BLaER1 treated with 17β-estradiol and CSF1 and Interleukin-3, amounts not matched to agents 10 nM and 100 nM (cell line): ENCODE data around the gene SLC22A16.
"Not testable (repeated sequence)": the region's sequence is repeated elsewhere in the genome, so short reads cannot be mapped to it uniquely, and the experiment has no call there.

Source experiments
- H3K27ac ChIP-seq, 11 experiments: shearing (Covaris generic); formaldehyde crosslinking; 2 replicates each; pipeline ENCODE4 v1.8.1; 2022
- H3K27me3 ChIP-seq, 11 experiments: shearing (Covaris generic); formaldehyde crosslinking; 2 replicates each; pipeline ENCODE4 v1.8.1; 2022
- H3K36me3 ChIP-seq, 11 experiments: shearing (Covaris generic); formaldehyde crosslinking; 2 replicates each; pipeline ENCODE4 v1.8.1; 2022
- H3K4me1 ChIP-seq, 10 experiments: shearing (Covaris generic); formaldehyde crosslinking; 2 replicates each; pipeline ENCODE4 v1.8.1; 2022
- H3K4me2 ChIP-seq, 11 experiments: shearing (Covaris generic); formaldehyde crosslinking; 2 replicates each; pipeline ENCODE4 v1.8.1; 2022
- H3K4me3 ChIP-seq, 10 experiments: shearing (Covaris generic); formaldehyde crosslinking; 2 replicates each; pipeline ENCODE4 v1.8.1; 2022
- H3K9ac ChIP-seq, 11 experiments: shearing (Covaris generic); formaldehyde crosslinking; 2 replicates each; pipeline ENCODE4 v1.8.1; 2022
- H3K9me3 ChIP-seq, 11 experiments: shearing (Covaris generic); formaldehyde crosslinking; replicated peaks in 1 of 11; 2 replicates each; pipeline ENCODE4 v1.8.1; 2022
- H4K20me1 ChIP-seq, 11 experiments: shearing (Covaris generic); formaldehyde crosslinking; 2 replicates each; pipeline ENCODE4 v1.8.1; 2022
- Cebpa-rat ChIP-seq, 11 experiments: shearing (Covaris generic); IDR thresholded peaks; 2 replicates each; pipeline ENCODE4 v1.8.1; 2022

SLC22A16 gene

DNA sequence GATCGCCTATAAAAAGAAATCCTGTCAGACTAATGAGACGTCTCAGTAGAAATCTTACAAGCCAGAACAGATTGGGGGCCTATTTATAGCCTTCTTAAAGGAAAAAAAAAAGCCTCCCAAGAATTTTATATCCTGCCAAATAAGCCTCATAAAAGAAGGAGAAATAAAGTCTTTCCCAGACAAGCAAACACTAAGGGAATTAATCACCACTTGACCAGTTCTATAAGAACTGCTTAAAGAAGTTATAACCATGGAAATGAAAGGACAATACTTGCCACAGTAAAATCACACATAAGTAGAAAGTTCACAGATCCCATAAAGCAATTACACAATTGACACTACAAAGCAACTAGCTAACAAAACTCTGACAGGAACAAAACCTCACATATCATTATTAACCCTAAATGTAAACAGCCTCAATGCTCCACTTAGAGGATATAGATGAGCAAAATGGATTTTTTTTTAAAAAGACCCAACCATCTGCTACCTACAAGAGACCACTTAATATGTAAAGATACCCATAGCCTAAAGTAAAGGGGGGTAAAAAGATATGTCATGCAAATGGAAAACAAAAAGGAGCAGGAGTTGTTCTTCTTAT, 13.4 kb downstream of the SLC22A16 start:
- H3K36me3 ChIP-seq = peaks cover 0 to 18% (median 10%) of the 10 kb centered on the region in 11 experiments; a peak in 10 of 22 replicates
- H3K9me3 ChIP-seq = peaks cover 58 to 84% (median 73%) of the 10 kb centered on the region in 11 experiments
- 0 out of 20 replicates have a peak, but pooled peaks cover 0 to under 1% (median 0%) of the 10 kb centered on the region in 10 experiments for H3K4me1 ChIP-seq
- H3K9ac ChIP-seq = no peak overlapping the region
- no peak overlapping the region for H3K4me2 ChIP-seq
- no peaks in the 10 kb centered on the region; a peak in 1 of 22 replicates for H4K20me1 ChIP-seq
- TF ChIP-seq Cebpa-rat (IDR thresholded peaks at IDR 0.05) = no peak
- no peaks in the 10 kb centered on the region for H3K27me3 ChIP-seq
- no peak overlapping the region for H3K4me3 ChIP-seq
- H3K27ac ChIP-seq = no peak overlapping the region

DNA sequence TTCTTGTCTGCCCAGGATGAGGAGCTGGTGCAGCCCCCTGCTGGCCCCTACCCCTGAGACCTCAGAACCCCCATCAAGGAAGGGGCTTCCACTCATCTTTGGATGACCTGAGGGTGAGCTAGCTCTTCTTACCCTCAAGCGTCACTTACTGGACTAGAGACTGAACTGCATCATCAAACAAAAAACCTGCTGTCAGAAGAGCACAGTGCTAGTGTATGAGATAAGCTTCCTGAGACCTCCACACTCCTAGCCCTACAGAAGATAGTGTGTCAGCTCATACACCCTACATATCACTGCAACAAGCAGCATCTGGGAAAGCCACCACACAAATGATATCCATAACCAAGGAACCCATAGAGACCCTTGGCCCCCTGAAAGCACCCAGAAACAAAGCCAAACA, 15.0 kb downstream of the SLC22A16 start:
- Histone ChIP-seq H3K27me3 (no peaks in the 10 kb centered on the region), H3K9me3 (peaks cover 63 to 85% (median 74%) of the 10 kb centered on the region in 11 experiments), H4K20me1 (no peaks in the 10 kb centered on the region; a peak in 1 of 22 replicates), H3K36me3 (peaks cover 3 to 26% (median 14%) of the 10 kb centered on the region in 11 experiments; a peak in 18 of 22 replicates), H3K27ac (no peak overlapping the region), H3K4me1 (peaks cover 0 to 5% (median 0%) of the 10 kb centered on the region in 10 experiments; a peak in 1 of 20 replicates), H3K9ac (no peak overlapping the region), H3K4me3 (no peak overlapping the region), H3K4me2 (no peak overlapping the region)
- TF ChIP-seq Cebpa-rat (IDR thresholded peaks at IDR 0.05) = no peak

DNA sequence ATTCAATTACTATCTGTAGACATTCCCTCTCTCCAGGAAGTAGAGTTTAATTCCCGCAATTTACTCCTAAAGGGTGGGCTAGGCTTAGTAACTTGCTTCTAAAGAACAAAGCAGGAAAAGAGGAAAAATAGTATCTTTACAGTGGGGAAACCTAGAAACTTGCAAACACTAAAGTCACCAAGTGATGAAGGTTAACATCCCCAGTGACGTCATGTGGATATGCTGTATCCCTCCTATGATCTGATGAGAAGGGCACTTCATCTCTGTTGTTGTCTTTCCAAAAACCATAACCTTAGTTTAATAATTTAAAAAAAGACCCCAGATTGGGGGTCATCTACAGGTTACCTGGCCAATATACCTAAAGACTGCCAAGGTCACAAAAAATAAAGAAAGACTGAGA, 17.3 kb downstream of the SLC22A16 start:
- H3K27me3 ChIP-seq = no peaks in the 10 kb centered on the region
- no peak overlapping the region for H3K4me2 ChIP-seq
- peaks cover 0 to 5% (median 0%) of the 10 kb centered on the region in 10 experiments; a peak in 1 of 20 replicates for H3K4me1 ChIP-seq
- no peak overlapping the region for H3K9ac ChIP-seq
- no peaks in the 10 kb centered on the region; a peak in 1 of 22 replicates for H4K20me1 ChIP-seq
- peaks cover 8 to 39% (median 28%) of the 10 kb centered on the region in 11 experiments; a peak in 20 of 22 replicates for H3K36me3 ChIP-seq
- TF ChIP-seq Cebpa-rat (IDR thresholded peaks at IDR 0.05) = no peak
- H3K27ac ChIP-seq = no peak overlapping the region
- no peak overlapping the region for H3K4me3 ChIP-seq
- peaks cover 43 to 70% (median 57%) of the 10 kb centered on the region in 11 experiments for H3K9me3 ChIP-seq

DNA sequence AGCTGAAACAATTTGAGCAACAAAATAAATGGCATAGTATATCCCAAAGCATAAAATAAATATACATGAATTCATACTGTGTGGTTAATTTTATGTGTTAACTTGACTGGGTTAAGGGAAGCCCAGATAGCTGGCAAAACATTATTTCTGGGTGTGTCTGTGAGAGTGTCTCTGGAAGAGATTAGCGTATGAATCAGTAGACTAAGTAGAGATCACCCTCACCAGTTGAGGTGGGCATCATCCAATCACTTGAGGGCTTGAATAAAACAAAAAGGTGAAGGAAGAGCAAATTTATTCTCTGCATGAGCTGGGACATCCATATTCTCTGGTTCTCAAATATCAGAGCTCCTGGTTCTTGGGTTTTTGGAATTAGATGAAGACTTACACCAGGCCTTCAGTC, 17.9 kb downstream of the SLC22A16 start:
- H3K27ac ChIP-seq = no peak overlapping the region
- peaks cover 37 to 67% (median 52%) of the 10 kb centered on the region in 11 experiments for H3K9me3 ChIP-seq
- TF ChIP-seq Cebpa-rat (IDR thresholded peaks at IDR 0.05) = no peak
- peaks cover 12 to 40% (median 33%) of the 10 kb centered on the region in 11 experiments; a peak in 20 of 22 replicates for H3K36me3 ChIP-seq
- H3K4me2 ChIP-seq = no peak overlapping the region
- no peak overlapping the region for H3K4me3 ChIP-seq
- peaks cover 0 to 5% (median 0%) of the 10 kb centered on the region in 10 experiments; a peak in 1 of 20 replicates for H3K4me1 ChIP-seq
- no peaks in the 10 kb centered on the region; a peak in 1 of 22 replicates for H4K20me1 ChIP-seq
- no peak overlapping the region for H3K9ac ChIP-seq
- no peaks in the 10 kb centered on the region for H3K27me3 ChIP-seq

DNA sequence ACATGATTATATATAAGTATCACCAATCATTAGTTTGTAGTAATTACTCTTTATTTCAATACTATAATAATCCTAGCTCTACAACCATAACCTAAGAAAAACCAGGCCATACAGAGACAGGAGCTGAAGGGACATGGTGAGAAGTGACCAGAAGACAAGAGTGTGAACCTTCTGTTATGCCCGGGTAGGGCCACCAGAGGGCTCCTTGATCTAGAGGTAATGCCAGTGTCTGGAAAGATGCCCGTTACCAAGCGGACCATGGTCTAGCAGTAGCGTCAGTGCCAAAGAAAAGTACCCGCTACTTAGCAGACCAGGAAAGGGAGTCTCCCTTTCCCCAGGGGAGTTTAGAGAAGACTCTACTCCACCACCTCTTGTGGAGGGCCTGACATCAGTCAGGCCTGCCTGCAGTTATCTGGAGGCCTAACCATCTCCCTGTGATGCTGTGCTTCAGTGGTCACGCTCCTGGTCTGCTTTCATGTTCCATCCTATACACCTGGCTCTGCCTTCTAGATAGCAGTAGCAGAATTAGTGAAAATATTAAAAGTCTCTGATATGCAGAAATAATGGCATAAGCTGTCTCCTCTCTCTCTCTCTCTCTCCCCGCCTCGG, 18.7 kb downstream of the SLC22A16 start:
- not testable (repeated sequence) for H3K4me3 ChIP-seq, H3K27me3 ChIP-seq, H3K9ac ChIP-seq, H4K20me1 ChIP-seq, H3K4me1 ChIP-seq, H3K27ac ChIP-seq
- Histone ChIP-seq H3K4me2 (peak overlapping the region in 1 of 11 experiments; percentile 3; a peak in 1 of 22 replicates), H3K36me3 (peaks cover 12 to 40% (median 32%) of the 10 kb centered on the region in 11 experiments; a peak in 20 of 22 replicates), H3K9me3 (peaks cover 29 to 58% (median 44%) of the 10 kb centered on the region in 11 experiments)

DNA sequence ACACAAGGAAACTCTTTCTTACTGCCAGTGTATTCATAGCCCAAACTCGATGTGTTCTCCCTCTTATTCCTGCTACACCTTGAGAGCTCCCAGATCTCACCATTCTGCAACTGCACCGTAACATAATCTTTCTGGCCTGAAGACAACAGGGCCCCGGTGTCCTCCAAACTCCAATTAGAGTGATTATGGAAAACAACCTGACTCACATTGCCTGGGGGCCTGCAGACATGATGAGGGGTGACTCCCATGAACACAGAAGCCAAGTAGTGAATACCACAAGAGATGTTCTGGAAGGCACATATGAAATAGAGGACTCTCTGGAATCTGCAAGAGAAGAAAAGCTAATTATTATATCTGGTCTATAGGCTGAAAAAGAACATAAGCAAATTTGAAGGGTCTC, 19.7 kb downstream of the SLC22A16 start:
- H4K20me1 ChIP-seq = no peaks in the 10 kb centered on the region; a peak in 1 of 22 replicates
- H3K4me2 ChIP-seq = no peak overlapping the region
- no peak overlapping the region for H3K9ac ChIP-seq
- peaks cover 19 to 49% (median 36%) of the 10 kb centered on the region in 11 experiments for H3K9me3 ChIP-seq
- peaks cover 0 to 17% (median 3%) of the 10 kb centered on the region in 10 experiments; a peak in 10 of 20 replicates for H3K4me1 ChIP-seq
- no peak overlapping the region for H3K4me3 ChIP-seq
- H3K27me3 ChIP-seq = no peaks in the 10 kb centered on the region
- no peak for TF ChIP-seq Cebpa-rat (IDR thresholded peaks at IDR 0.05)
- H3K36me3 ChIP-seq = peaks cover 12 to 38% (median 32%) of the 10 kb centered on the region in 11 experiments; a peak in 20 of 22 replicates
- no peak overlapping the region for H3K27ac ChIP-seq

DNA sequence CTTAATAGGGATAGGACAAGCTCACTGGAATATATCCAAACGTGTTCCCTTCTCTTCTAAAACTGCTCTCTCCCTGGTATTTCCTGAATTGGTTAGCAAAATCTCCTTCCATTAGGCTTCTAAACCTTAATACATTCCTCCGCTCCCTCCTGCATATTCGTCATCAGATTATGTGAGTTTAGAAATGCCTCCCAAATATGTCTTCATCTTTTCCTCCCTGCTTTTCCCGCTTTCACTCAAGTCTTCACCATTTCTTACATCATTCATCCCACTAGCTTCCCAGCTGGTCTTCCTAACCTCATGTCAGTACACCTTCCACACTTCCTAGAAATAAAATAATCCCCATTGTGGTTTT, 26.9 kb downstream of the SLC22A16 start:
- Histone ChIP-seq H3K36me3 (peaks cover 0 to 48% (median 24%) of the 10 kb centered on the region in 11 experiments; a peak in 18 of 22 replicates), H3K27ac (peak overlapping the region in 8 of 11 experiments; percentile 27 to 83 (median 60); a peak in 13 of 22 replicates), H3K4me3 (no peak overlapping the region), H3K4me2 (peak overlapping the region; percentile 17 to 93 (median 82); a peak in 20 of 22 replicates), H3K9me3 (peaks cover 0 to 31% (median 10%) of the 10 kb centered on the region in 11 experiments; a peak in 13 of 22 replicates), H3K9ac (peak overlapping the region in 5 of 11 experiments; percentile 9 to 66 (median 31); a peak in 6 of 22 replicates), H3K4me1 (peaks cover 24 to 58% (median 47%) of the 10 kb centered on the region in 10 experiments), H3K27me3 (no peaks in the 10 kb centered on the region), H4K20me1 (no peaks in the 10 kb centered on the region)
- no peak for TF ChIP-seq Cebpa-rat (IDR thresholded peaks at IDR 0.05)

DNA sequence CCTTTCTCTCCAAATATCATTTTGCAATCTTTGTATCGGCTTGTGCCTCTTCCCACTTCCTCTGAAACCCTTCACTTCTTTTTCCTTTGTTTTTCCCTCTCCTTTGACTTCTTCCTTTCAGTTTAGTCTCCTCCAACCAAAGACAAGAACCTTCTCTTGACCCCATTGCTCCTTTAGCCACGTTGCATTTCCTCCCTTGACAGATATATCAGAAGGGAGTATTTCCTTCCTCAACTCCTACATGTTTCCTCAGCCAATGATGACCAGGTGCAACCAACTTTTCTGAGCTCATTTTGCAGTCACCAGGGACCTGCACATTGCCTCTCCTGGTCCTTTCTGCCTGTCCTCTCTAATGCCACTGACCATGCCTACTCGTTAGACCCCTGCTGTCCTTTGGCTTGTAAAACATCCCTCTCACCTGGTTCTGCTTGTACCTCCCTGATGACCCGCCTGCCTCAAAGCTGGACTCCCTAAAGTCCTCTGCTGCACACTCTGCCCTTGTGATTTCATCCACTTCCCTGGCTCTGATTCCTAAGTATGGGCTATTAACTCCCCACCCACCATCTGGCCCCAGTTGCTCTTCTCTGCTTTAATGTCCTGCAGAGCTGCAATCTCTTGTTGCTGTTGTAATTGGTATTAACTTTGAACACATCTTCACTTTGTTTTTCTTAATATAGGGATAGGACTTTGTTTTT, 27.4 kb downstream of the SLC22A16 start:
- Histone ChIP-seq H4K20me1 (no peaks in the 10 kb centered on the region), H3K4me1 (peaks cover 24 to 58% (median 47%) of the 10 kb centered on the region in 10 experiments), H3K4me2 (peak overlapping the region; percentile 66 to 93 (median 82)), H3K27ac (peak overlapping the region in 9 of 11 experiments; percentile 5 to 83 (median 57); a peak in 15 of 22 replicates), H3K9ac (peak overlapping the region in 6 of 11 experiments; percentile 9 to 66 (median 38); a peak in 10 of 22 replicates), H3K27me3 (no peaks in the 10 kb centered on the region), H3K36me3 (peaks cover 0 to 46% (median 22%) of the 10 kb centered on the region in 11 experiments; a peak in 18 of 22 replicates), H3K9me3 (peaks cover 0 to 29% (median 9%) of the 10 kb centered on the region in 11 experiments; a peak in 13 of 22 replicates), H3K4me3 (peak overlapping the region in 7 of 10 experiments; percentile 0 to 35 (median 20); a peak in 7 of 20 replicates)
- TF ChIP-seq Cebpa-rat (IDR thresholded peaks at IDR 0.05) = no peak
